ENCODE data around the gene MTUS2.

- TF ChIP-seq, protein P1, sequence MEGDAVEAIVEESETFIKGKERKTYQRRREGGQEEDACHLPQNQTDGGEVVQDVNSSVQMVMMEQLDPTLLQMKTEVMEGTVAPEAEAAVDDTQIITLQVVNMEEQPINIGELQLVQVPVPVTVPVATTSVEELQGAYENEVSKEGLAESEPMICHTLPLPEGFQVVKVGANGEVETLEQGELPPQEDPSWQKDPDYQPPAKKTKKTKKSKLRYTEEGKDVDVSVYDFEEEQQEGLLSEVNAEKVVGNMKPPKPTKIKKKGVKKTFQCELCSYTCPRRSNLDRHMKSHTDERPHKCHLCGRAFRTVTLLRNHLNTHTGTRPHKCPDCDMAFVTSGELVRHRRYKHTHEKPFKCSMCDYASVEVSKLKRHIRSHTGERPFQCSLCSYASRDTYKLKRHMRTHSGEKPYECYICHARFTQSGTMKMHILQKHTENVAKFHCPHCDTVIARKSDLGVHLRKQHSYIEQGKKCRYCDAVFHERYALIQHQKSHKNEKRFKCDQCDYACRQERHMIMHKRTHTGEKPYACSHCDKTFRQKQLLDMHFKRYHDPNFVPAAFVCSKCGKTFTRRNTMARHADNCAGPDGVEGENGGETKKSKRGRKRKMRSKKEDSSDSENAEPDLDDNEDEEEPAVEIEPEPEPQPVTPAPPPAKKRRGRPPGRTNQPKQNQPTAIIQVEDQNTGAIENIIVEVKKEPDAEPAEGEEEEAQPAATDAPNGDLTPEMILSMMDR (IDR thresholded peaks at IDR 0.05; ENCODE audit: low read depth, low read length, poor library complexity, severe bottlenecking) = no peak
- no peak for TF ChIP-seq EZH2phosphoT487 (IDR thresholded peaks at IDR 0.05; ENCODE audit: borderline replicate concordance, low read length)
Observed at GRCh38 chr13:28864544-28864943, 44.4 kb downstream of the MTUS2 start.

All from DOHH2 (cell line).